HCT116 (cell line): ENCODE data around the gene DPYD.

Experiments used
- CEBPB ChIP-seq: IDR thresholded peaks from 2 replicates; pipeline ENCODE4 v1.6.1; 2012; ENCODE audit warnings: low read depth
- EZH2 ChIP-seq: fragments of 200-600 bp; sonication (generic); IDR thresholded peaks from 2 replicates; pipeline ENCODE4 v1.6.1; 2017; ENCODE audit warnings: antibody characterized with exemption, mixed run types
- FOSL1 ChIP-seq: IDR thresholded peaks from 2 replicates; pipeline ENCODE4 v1.6.1; 2012; ENCODE audit warnings: low read depth
- JUND ChIP-seq: IDR thresholded peaks from 2 replicates; pipeline ENCODE4 v1.6.1; 2012
- POLR2A ChIP-seq: IDR thresholded peaks from 2 replicates; pipeline ENCODE4 v1.7.0; 2011; ENCODE audit warnings: borderline replicate concordance; ENCODE audit not compliant: insufficient read depth, insufficient read length; ENCODE audit errors: extremely low read depth
- POLR2AphosphoS5 ChIP-seq: IDR thresholded peaks from 2 replicates; pipeline ENCODE4 v1.6.1; 2011; ENCODE audit warnings: mild to moderate bottlenecking, low read depth, low read length, moderate library complexity
- SIN3A ChIP-seq: IDR thresholded peaks from 2 replicates; pipeline ENCODE4 v1.6.1; 2012; ENCODE audit warnings: low read depth
- SP1 ChIP-seq: IDR thresholded peaks from 2 replicates; pipeline ENCODE4 v1.6.1; 2012; ENCODE audit warnings: low read depth
- TCF7L2 ChIP-seq: IDR thresholded peaks from 2 replicates; pipeline ENCODE4 v1.7.0; 2011; ENCODE audit warnings: borderline replicate concordance, inconsistent platforms; ENCODE audit not compliant: insufficient read depth, insufficient read length; ENCODE audit errors: extremely low read depth
- TF ChIP-seq, protein P1 (sequence below): IDR thresholded peaks from 2 replicates; pipeline ENCODE4 v1.6.1; 2012
- TF ChIP-seq, protein P2 (sequence below), 3 experiments: fragments of 200-600 bp in 1 of 3; sonication (generic) in 1 of 3; IDR thresholded peaks in 2 of 3; conservative IDR thresholded peaks in 1 of 3; 2 replicates each; pipeline ENCODE4 v1.5.1; 2012 to 2017; ENCODE audit warnings: low read depth in 2 of 3, low read length in 2 of 3, antibody characterized with exemption in 1 of 3, borderline replicate concordance in 1 of 3, control low read depth in 1 of 3, mild to moderate bottlenecking in 1 of 3, mixed read lengths in 1 of 3, mixed run types in 1 of 3, moderate library complexity in 1 of 3; ENCODE audit not compliant: insufficient read depth in 1 of 3
- TF ChIP-seq, protein P3 (sequence below): IDR thresholded peaks from 2 replicates; pipeline ENCODE4 v1.6.1; 2011; ENCODE audit warnings: mild to moderate bottlenecking, low read length, moderate library complexity; ENCODE audit not compliant: insufficient replicate concordance; ENCODE audit errors: extremely low read depth
- TF ChIP-seq, protein P4 (sequence below): IDR thresholded peaks from 2 replicates; pipeline ENCODE4 v1.6.1; 2012

DNA sequence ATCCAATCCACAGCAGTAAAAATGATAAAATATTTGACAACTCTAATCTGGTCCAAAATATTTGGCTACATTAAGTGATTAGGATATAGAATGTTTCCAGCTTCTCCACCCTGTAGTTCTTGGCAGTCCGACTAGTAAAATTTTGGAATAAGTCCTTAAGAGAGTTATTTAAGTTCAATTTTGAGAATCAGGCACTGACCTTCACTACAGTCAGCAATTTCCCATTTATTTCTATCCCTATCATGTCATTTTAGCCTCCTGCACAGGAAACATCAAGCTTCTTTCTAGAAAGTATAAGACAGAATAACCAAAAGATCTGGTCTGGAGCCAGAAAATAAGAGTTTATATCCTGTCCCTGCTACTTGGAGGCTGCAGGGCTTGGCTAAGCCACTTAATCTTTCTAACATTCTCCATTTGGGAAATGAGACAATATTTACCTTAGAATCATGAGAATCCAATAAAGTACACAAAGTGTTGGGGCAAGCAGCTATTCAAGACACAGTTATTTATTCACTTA is 162.2 kb downstream of the DPYD start:
- no peak for TF ChIP-seq EZH2
- TF ChIP-seq POLR2AphosphoS5: no peak
- TF ChIP-seq, protein P1, sequence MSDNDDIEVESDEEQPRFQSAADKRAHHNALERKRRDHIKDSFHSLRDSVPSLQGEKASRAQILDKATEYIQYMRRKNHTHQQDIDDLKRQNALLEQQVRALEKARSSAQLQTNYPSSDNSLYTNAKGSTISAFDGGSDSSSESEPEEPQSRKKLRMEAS: no peak
- TF ChIP-seq, protein P2, sequence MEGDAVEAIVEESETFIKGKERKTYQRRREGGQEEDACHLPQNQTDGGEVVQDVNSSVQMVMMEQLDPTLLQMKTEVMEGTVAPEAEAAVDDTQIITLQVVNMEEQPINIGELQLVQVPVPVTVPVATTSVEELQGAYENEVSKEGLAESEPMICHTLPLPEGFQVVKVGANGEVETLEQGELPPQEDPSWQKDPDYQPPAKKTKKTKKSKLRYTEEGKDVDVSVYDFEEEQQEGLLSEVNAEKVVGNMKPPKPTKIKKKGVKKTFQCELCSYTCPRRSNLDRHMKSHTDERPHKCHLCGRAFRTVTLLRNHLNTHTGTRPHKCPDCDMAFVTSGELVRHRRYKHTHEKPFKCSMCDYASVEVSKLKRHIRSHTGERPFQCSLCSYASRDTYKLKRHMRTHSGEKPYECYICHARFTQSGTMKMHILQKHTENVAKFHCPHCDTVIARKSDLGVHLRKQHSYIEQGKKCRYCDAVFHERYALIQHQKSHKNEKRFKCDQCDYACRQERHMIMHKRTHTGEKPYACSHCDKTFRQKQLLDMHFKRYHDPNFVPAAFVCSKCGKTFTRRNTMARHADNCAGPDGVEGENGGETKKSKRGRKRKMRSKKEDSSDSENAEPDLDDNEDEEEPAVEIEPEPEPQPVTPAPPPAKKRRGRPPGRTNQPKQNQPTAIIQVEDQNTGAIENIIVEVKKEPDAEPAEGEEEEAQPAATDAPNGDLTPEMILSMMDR (IDR thresholded peaks at IDR 0.05 in 2 of 3, conservative IDR thresholded peaks at IDR 0.05 in 1 of 3; ENCODE audit: borderline replicate concordance in 1 of 3, insufficient read depth in 1 of 3, low read depth in 2 of 3, low read length in 2 of 3): no peak
- no peak for TF ChIP-seq POLR2A
- TF ChIP-seq JUND: no peak
- TF ChIP-seq FOSL1: no peak
- no peak for TF ChIP-seq SIN3A
- no peak for TF ChIP-seq CEBPB
- TF ChIP-seq TCF7L2: no peak
- TF ChIP-seq SP1: no peak
- TF ChIP-seq, protein P3, sequence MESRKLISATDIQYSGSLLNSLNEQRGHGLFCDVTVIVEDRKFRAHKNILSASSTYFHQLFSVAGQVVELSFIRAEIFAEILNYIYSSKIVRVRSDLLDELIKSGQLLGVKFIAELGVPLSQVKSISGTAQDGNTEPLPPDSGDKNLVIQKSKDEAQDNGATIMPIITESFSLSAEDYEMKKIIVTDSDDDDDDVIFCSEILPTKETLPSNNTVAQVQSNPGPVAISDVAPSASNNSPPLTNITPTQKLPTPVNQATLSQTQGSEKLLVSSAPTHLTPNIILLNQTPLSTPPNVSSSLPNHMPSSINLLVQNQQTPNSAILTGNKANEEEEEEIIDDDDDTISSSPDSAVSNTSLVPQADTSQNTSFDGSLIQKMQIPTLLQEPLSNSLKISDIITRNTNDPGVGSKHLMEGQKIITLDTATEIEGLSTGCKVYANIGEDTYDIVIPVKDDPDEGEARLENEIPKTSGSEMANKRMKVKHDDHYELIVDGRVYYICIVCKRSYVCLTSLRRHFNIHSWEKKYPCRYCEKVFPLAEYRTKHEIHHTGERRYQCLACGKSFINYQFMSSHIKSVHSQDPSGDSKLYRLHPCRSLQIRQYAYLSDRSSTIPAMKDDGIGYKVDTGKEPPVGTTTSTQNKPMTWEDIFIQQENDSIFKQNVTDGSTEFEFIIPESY: no peak
- TF ChIP-seq, protein P4, sequence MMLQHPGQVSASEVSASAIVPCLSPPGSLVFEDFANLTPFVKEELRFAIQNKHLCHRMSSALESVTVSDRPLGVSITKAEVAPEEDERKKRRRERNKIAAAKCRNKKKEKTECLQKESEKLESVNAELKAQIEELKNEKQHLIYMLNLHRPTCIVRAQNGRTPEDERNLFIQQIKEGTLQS: no peak
